ENCODE results near the gene RBM8A.

Gene RBM8A

DNA sequence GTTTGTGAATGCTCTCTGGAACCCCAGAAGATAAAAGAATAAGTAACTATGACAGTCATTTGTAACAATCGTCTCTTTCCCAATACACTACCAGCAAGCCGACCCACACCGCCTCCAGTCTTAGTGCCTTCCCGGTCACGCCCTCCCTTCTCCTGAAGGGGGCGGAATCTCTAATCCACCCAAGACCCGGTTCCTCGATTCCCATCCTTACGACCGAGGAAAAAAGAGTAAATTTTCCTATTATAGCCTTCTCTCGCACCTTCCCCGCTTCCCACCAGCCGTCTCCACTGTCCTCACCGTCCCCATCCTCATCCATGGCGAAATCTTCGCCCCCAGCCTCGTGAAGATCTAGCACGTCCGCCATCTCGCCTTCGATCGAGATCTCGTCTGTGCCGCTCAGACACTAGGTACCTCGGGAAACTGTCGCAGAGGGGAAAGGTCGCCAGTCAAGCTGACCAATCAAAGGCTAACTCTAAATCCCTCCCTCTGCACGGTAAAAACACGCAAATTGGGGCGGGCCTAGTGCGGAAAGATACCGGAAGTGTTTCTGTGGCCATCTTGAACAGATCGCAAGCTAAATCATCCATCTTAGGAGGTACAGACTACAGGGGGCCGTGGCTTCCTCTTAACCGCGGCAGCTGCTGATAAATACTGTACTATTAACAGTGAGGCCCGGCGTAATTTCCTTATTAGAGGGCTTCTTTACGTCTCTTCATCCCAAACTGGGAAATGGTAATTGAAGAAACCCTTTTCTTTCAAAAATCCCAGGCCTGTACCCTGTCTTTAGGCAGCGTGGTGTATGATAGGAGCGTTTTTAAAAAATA, at the start of gene RBM8A:
TSS of gene RBM8A (minus strand) at position 422 of the 824 bp plus-strand sequence. CDS start at position 364, 58 bp downstream.
- peak; percentile 97 to 100 (median 100) for DNase-seq

DNA sequence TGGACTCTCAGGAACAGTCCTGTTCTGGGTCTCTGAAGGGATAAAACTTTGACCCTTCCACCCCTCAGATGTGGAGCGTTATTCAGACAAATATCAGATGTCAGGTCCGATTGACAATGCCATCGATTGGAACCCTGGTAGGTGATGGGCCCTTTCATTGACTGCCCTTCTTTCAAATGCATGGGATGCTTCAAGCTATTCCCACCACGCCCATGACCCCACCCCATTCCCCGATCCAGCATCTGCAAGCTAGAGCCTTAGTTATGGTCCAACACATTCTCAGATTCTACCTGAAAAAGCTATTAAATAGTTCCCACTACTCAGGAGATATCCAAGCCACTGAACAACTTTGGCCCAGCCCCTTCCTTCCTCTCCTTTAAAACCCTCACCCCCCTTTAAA, 49.7 kb upstream of the RBM8A start:
- DNase-seq = no peak

DNA sequence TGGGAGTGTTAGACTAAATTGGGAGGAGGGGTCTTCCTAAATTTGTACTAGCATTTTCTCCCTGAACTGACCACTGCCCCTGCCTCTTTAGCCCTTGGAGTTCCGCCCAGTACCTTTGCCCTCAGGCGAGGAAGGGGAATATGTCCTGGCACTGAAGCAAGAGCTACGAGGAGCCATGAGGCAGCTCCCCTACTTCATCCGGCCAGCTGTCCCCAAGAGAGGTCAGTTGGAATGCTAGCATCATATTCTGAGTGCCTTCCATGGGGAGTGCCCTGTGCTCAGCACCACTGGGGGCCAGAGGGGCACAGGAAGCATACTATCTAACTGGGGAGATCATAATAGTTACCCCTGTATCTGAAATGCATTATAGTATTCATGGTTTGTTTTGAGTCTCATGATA, 47.9 kb upstream of the RBM8A start:
- DNase-seq = no peak

- DNase-seq = no peak
Measured at GRCh38 chr1:145974721-145975120, 47.4 kb upstream of the RBM8A start.

DNA sequence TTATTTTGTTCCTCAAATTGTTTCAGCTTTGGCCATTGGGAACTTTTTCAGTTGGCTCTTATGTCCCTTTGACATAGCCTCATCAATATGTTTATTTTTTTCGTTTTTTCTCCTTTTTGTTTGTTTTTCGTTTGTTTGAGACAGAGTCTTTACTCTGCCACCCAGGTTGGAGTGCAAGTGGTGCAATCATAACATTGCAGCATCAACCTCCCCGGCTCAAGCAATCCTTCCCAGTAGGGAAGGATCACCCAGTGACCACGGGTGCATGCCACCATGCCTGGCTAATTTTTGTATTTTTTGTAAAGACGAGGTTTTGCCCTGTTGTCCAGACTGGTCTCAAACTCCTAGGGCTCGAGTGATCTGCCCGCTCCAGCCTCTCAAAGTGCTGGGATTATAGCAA, 45.3 kb upstream of the RBM8A start:
- DNase-seq = no peak

DNA sequence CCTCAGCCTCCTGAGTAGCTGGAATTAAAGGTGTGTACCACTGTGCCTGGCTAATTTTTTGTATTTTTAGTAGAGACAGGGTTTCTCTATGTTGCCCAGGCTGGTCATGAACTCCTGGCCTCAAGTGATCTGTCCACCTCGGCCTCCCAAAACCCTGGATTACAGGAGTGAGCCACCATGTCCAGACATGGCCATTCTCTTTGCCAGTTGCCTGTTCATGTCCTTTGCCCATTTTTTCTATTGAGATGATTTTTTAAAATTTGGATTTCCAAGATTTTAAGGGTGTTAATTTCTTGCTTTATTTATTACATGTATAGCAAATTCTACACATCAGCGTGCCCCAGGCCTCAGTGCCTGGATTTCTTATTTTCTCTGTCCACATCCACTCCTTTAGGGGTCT, 40.0 kb upstream of the RBM8A start:
- DNase-seq = no peak

DNA sequence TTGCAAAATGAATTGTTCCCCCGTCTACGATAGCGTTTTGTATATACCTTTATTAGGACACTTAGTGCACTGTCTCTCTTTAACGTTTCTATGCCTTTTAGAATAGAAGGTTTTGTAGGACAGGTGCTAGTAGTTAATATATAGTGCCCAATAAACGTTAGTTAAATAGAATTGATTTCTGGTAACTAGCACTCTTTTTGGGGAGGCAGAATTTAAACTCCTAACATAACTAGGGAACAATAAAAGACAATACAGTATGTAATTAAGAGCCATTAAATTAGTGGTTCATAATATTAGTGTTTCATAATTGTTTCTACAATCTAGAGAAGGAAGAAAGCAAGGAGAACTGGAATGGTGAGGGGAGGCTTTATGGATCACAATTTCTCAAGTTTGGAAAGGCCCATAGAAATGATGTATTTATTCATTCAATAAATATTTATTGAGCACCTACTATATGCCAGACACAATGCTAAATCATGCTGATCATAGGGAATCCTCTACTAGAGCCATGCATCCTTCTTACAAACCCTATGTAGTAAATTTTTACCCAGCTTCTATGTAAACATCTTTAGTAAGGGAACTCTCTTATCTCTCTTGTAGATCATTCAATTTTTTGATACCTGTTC, 37.9 kb upstream of the RBM8A start:
- DNase-seq = no peak

- peak; percentile 94 to 99 (median 96) for DNase-seq
Measured at GRCh38 chr1:145964328-145965118, 37.2 kb upstream of the RBM8A start, which contains the start of the genes ANKRD34A and POLR3GL. Gene ANKRD34A (minus strand): TSS chr1:145964575. CDS start chr1:145961759, 2,816 bp downstream. Gene POLR3GL (plus strand): TSS chr1:145964690. CDS start chr1:145974866, 10,176 bp downstream.

DNA sequence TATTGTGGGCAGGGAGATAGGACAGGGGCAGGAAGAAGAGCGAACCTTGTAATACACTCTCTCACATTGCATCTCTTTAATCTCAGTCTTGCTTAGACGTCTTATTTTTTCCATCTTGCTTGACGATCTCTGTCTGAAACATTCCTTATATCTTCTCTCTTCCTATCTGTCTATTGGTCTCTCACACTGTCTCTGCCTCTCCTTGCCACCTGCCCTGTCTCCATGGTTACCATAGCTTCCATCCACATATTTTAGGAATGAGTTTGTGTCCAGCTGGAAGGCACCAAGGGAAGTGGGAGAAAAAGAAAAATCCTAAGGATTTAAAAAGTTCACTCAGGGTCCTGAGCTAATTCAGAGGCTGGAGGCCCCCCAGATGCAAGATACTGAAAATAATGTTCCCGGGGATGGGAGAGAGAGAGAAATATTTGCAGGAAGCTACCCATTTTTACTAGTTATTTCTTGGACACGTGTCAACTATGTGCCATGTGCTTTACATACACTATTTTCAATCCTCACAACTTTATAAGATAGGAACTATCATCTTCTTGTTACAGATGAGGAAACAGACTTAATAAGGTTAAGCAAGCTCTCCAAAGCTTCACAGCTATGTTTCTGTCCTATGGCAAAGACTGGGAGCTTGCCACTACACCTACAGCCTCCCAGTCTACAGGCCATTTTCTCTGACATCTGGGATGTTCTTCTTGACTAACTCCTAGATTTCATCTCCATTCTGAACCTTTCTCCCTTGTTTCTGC, 36.2 kb upstream of the RBM8A start:
- peak in 2 of 3 experiments; percentile 59 to 65 for DNase-seq

GRCh38 chr1:145962157-145963102, 35.1 kb upstream of the RBM8A start:
- DNase-seq = peak; percentile 52 to 60 (median 56)

- peak; percentile 37 to 61 (median 41) for DNase-seq
Measured at GRCh38 chr1:145961425-145962156, 34.3 kb upstream of the RBM8A start.

GRCh38 chr1:145961109-145961424, 33.8 kb upstream of the RBM8A start:
- peak in 1 of 3 experiments; percentile 38 for DNase-seq

DNA sequence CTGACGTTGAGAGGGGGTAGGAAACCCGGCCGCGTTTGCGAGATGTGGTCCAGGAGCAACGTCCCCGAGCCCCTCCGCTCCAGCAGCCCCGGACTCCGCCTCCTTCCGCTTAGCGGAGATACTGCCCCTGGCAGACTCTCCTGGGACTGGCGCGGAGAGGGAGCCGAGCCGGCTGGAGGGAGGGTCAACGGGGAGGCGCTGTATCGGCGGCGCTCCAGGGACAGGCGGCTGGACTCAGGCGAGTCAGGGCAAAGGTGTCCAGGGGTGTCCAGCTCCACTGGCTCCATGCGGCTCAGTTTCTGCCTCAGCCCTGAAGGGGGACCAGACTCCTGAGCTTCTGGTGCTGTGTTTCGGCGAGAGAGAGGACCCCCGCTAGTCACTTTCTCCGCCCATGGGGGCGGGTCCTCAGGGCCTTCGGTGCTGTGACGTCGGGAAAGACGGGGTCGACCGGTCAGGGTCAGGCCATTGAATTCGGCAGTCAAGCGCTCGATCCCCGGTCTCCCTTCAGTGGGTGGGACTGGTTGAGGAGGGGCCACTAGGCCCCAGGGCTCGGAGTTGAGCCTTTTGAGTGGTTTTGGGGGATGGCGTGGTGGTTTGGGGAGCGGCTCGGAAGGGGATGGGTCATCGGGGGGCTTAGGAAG, 33.3 kb upstream of the RBM8A start:
- DNase-seq = peak; percentile 69 to 81 (median 76)

- peak in 1 of 3 experiments; percentile 34 for DNase-seq
Measured at GRCh38 chr1:145959957-145960467, 32.7 kb upstream of the RBM8A start.

GRCh38 chr1:145959333-145959732, 32.0 kb upstream of the RBM8A start:
- no peak for DNase-seq

DNA sequence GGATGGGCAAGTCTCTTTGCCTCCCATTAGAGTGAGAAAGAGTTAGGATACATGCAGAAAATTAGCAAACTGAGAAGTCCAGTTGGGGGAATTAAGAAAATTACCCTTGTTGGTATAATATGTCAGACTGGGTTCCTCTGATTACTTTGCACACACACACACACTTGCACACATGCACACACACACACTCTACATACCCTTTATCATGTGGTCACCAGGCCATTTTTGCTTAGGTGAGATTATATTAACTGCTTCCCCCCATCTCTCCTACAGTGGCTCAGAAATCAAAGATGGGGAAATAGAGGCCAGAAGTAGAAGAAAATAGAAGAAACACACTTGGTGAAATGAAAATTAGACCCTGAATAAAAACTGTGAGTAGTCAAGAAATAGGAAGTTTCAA, 31.4 kb upstream of the RBM8A start:
- no peak for DNase-seq

GRCh38 chr1:145957443-145958319, 30.4 kb upstream of the RBM8A start, which contains the start of gene LIX1L:
Gene LIX1L (minus strand): TSS chr1:145958017. CDS start chr1:145957927, 90 bp downstream.
- peak; percentile 95 to 100 (median 98) for DNase-seq

GRCh38 chr1:145956781-145957442, 29.6 kb upstream of the RBM8A start:
- DNase-seq = no peak

Data from NCI-H1417 (cell line).